ENCODE data around the gene RXRA. TPM values are rescaled to one million over a fixed set of nuclear protein-coding genes. Genes with fewer than 3 reads are reported as not detected.

RXRA gene
- total RNA-seq, 4 donors from 2014 or later = 17.1 to 84.6 (median 24.0) TPM

- no peak for DNase-seq
- no peak overlapping the region for H3K4me3 ChIP-seq
- TF ChIP-seq POLR2A (IDR thresholded peaks at IDR 0.05) = no peak
- TF ChIP-seq, protein P1, sequence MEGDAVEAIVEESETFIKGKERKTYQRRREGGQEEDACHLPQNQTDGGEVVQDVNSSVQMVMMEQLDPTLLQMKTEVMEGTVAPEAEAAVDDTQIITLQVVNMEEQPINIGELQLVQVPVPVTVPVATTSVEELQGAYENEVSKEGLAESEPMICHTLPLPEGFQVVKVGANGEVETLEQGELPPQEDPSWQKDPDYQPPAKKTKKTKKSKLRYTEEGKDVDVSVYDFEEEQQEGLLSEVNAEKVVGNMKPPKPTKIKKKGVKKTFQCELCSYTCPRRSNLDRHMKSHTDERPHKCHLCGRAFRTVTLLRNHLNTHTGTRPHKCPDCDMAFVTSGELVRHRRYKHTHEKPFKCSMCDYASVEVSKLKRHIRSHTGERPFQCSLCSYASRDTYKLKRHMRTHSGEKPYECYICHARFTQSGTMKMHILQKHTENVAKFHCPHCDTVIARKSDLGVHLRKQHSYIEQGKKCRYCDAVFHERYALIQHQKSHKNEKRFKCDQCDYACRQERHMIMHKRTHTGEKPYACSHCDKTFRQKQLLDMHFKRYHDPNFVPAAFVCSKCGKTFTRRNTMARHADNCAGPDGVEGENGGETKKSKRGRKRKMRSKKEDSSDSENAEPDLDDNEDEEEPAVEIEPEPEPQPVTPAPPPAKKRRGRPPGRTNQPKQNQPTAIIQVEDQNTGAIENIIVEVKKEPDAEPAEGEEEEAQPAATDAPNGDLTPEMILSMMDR (IDR thresholded peaks at IDR 0.05) = no peak
- intact Hi-C loops (cut with DNase I; ENCODE audit: low total_unique reads) = no loop called here
- H3K36me3 ChIP-seq = no peaks in the 10 kb centered on the region
- H3K9me3 ChIP-seq = no peaks in the 10 kb centered on the region
- H3K27ac ChIP-seq = peak overlapping the region in 1 of 2 donors; percentile 35
- H3K27me3 ChIP-seq = no peaks in the 10 kb centered on the region
- H3K4me1 ChIP-seq = peaks cover 6 to 58% of the 10 kb centered on the region in 2 donors
Observed at GRCh38 chr9:134352247-134352933, 26.1 kb downstream of the RXRA start.

GRCh38 chr9:134353539-134353938 lies 27.3 kb downstream of the RXRA start:
- Histone ChIP-seq H3K9me3 (no peaks in the 10 kb centered on the region), H3K27ac (no peak overlapping the region), H3K4me3 (no peak overlapping the region), H3K27me3 (no peaks in the 10 kb centered on the region), H3K4me1 (peaks cover 6 to 62% of the 10 kb centered on the region in 2 donors), H3K36me3 (no peaks in the 10 kb centered on the region)
- TF ChIP-seq, protein P1 (IDR thresholded peaks at IDR 0.05) = no peak
- intact Hi-C loops (cut with DNase I; ENCODE audit: low total_unique reads) = no loop called here
- DNase-seq = no peak

- Histone ChIP-seq H3K4me1 (peaks cover 2 to 59% of the 10 kb centered on the region in 2 donors), H3K4me3 (no peak overlapping the region), H3K27me3 (no peaks in the 10 kb centered on the region), H3K27ac (no peak overlapping the region), H3K36me3 (no peaks in the 10 kb centered on the region), H3K9me3 (no peaks in the 10 kb centered on the region)
- no peak for DNase-seq
- TF ChIP-seq, protein P1 (IDR thresholded peaks at IDR 0.05) = no peak
- TF ChIP-seq POLR2A (IDR thresholded peaks at IDR 0.05) = no peak
- intact Hi-C loops (cut with DNase I; ENCODE audit: low total_unique reads) = no loop called here
Observed at GRCh38 chr9:134355158-134355557, 28.9 kb downstream of the RXRA start.

GRCh38 chr9:134355561-134356279 lies 29.5 kb downstream of the RXRA start:
- no peak overlapping the region for H3K27ac ChIP-seq
- DNase-seq = no peak
- TF ChIP-seq POLR2A (IDR thresholded peaks at IDR 0.05) = no peak
- TF ChIP-seq, protein P1 (IDR thresholded peaks at IDR 0.05) = no peak
- no peaks in the 10 kb centered on the region for H3K27me3 ChIP-seq
- no peaks in the 10 kb centered on the region for H3K9me3 ChIP-seq
- H3K4me1 ChIP-seq = peaks cover 2 to 59% of the 10 kb centered on the region in 2 donors
- intact Hi-C loops (cut with DNase I; ENCODE audit: low total_unique reads) = no loop called here
- no peak overlapping the region for H3K4me3 ChIP-seq
- H3K36me3 ChIP-seq = no peaks in the 10 kb centered on the region
